Epithelial cell of proximal tubule (primary cell): Measurements from ENCODE around the gene CPT1B. TPM values are rescaled to one million over a fixed set of nuclear protein-coding genes. Genes with fewer than 3 reads are reported as not detected.

ENCODE experiments used
- DNase-seq: peaks from one replicate; pipeline ENCODE4 v3.0.0-alpha.2; 2011; ENCODE audit warnings: low read depth
- H3K4me3 ChIP-seq: 2 replicates; pipeline ENCODE4 v1.5.1; 2011; ENCODE audit warnings: low read depth, mild to moderate bottlenecking, low read length
- CTCF ChIP-seq: conservative IDR thresholded peaks from 2 replicates; pipeline ENCODE4 v1.5.1; 2012; ENCODE audit warnings: low read depth, mild to moderate bottlenecking, low read length
- total RNA-seq: library from RNA; depleted of rRNA; stranded (reverse); fragments of >200 nt; gene quantifications from 2 replicates; pipeline ENCODE4 v1.2.3, GENCODE V29; 2015

CPT1B gene
- total RNA-seq, 1 donor from 2014 or later, result 4.0 TPM

DNA sequence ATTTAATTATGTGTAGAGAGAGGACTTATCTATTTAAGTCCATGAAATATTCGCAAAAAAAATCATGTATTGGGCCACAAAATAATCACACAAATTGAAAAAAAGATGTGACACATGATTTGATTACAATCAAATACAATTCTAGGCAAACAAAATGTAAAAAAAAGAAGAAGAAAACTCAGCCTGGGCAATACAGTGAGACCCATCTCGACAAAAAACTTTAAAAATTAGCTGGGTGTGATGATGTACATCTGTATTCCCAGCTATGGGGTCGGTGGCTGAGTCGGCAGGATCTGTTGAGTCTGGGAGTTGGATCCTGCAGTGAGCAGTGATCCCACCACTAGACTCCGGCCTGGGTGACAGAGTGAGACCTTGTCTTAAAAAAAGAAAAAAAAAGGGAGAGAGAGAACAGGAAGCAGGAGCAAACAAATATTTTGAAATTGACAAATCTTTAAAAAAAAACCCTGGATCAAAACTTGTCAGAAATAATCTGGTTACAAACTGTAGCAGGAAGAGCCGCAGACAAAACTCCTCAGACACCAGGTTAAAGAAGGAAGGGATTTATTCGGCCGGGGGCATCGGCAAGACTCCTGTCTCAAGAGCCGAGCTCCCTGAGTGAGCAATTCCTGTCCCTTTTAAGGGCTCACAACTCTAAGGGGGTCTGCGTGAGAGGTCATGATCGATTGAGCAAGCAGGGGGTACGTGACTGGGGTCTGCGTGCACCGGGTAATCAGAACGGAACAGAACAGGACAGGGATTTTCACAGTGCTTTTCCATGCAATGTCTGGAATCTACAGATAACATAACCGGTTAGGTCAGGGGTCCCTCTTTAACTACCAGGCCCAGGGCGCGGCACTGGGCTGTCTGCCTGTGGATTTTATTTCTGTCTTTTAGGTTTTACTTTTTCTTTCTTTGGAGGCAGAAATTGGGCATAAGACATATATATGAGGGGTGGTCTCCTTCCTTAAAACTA, 45.1 kb downstream of the CPT1B start:
- TF ChIP-seq CTCF, result no peak
- DNase-seq, result no peak
- peak overlapping the region; percentile 82 for H3K4me3 ChIP-seq

DNA sequence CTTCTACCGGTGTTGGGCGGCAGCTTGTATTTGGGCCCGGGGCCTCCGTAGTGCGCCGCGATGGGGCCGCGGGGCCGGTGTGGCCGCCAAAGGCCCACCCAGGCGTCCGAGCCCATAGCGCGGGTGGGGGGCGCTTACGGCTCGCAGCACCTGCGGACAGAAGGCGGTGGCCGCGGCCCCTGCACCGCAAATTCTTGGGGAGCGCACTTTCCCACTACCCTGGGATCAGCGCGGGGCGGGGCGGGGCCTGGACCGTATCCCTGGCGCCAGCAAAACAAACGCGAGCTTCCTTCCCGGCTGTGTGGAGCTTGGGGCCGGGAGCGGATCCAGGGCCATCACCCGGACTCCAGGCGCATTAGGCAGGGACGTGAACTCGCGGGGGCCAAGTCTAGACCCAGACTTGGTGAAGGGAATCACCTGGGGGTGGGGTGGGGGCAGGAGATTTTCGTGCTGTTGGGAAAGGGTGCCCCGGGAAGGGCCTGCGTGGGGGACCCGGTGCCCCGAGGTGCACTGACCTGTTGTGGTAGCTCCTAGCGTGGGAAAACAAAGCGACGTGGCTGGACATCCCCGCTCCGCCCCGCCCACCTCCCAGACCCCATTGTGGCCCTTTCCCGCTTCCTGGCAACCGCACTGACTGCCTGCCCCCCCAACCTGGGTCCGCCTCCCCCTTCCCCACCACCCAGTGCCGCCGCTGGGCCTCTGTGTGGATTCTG, 46.1 kb downstream of the CPT1B start:
- DNase-seq, result no peak
- TF ChIP-seq CTCF, result no peak
- peak overlapping the region; percentile 82 for H3K4me3 ChIP-seq

DNA sequence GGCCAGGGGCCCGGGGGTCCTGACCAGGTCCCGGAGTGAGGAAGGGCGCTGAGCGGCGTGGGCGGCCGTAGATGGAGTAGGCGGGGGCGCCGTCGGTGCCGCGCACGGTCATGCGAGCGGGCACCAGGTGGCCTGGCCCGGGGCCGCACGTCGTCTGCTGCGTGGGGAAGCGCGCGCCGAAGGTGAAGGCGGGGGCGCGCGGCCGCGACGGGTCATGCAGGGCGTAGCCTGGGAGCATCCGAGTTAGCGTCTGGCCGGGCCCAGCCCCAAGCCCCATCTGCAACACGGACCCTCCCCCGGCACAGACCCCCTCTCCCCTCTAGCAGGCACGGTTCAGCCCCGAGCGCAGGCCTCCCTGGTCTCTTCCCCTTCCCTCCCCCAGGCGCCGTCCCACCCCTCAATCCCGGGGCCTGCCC, 46.7 kb downstream of the CPT1B start:
- no peak for DNase-seq

GRCh38 chr22:50530877-50531545, 47.2 kb downstream of the CPT1B start:
- no peak for DNase-seq
- TF ChIP-seq CTCF, result no peak
- H3K4me3 ChIP-seq, result peak overlapping the region; percentile 82

More for the DNA sequence above, 46.7 kb downstream of the CPT1B start:
- peak overlapping the region; percentile 82 for H3K4me3 ChIP-seq
- TF ChIP-seq CTCF, result no peak

DNA sequence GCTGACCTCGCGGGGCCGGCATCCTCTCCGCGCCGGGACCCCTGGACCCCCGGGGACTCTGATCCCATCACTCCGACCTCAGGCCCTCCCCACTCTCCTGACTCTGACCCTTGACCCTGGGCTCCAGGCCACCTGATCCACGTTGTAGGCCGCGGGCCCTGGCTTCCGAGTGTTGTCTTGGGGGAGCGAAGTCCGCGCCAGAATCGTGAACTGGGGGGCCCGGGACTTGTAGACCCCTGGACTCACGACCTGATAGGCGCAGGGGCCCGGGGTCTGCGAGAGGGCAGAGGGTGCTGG, 47.7 kb downstream of the CPT1B start:
- H3K4me3 ChIP-seq, result peak overlapping the region; percentile 82
- no peak for TF ChIP-seq CTCF
- no peak for DNase-seq

DNA sequence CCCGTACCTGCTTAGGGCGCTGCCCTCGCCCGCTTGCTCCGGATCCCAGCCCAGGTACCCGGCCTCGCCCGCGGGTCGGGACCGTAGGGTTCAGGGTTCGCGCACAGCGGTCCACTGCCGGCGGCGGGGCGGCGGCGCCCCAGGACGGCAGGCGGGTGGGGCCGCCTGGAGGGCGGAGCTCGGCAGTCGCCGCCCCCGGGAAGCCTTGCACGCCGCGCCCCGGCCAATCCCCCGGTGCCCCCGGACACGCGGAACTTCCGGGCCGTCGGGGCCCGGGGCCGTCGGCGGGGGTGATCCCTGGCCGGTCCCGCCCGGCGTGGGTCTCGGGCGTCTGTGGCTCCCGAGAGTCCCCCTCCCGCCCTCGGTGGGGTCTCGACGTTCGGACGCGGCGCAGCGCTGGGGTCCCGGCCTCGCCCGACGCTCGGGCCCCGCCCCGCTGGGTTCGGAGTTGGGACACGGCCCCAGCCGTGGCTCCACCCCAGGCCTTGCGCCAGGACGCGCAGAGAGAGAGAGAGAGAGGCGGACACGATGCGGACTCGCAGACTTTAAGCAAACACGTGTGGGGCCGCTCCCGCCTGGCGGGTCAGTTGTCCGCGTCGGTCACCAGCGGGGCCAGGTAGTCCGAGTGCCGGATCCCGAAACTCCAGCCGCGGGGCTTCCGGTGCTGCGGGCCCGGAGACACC, 48.2 kb downstream of the CPT1B start, which contains the start of gene TYMP:
Gene TYMP (minus strand): TSS at position 116 of the 683 bp plus-strand sequence. CDS start 303 bp downstream, outside the sequence.
- no peak for TF ChIP-seq CTCF
- peak within 1 kb of the TSS; percentile 82 for H3K4me3 ChIP-seq
- no peak for DNase-seq
